ENCODE measurements around the gene ACD. TPM values are rescaled to one million over a fixed set of nuclear protein-coding genes. Genes with fewer than 3 reads are reported as not detected.

ACD gene
- total and polyA plus RNA-seq, 2 donors from 2014 or later = 15.2 to 20.0 TPM

DNA sequence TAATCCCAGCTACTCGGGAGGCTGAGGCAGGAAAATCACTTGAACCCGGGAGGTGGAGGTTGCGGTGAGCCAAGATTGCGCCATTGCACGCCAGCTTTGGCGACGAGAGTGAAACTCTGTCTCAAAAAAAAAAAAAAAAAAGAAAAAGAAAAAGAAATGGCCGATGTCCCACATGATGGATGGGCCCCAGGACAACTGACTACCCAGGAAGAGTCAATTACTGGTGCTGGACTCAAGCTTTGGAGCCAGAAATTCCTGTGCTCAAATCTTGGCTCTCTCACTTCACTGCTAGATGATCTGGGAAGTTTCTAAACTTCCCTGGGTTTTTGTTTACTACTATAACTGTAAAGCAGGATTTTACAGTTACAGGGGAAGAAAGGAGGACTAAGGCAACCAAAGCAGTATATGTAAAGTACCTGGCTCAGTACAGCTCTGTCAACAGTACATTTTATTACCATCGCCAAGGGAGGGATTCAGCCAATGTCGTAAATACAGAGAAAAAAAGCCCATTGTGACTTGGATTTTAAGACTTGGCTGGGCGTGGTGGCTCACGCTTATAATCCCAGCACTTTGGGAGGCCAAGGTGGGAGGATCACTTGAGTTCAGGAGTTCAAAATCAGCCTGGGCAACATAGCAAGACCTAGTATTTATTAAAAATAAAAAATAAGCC, 18.4 kb upstream of the ACD start:
- DNase-seq (no peak), FAIRE-seq (no peak)
- TF ChIP-seq, protein P1, sequence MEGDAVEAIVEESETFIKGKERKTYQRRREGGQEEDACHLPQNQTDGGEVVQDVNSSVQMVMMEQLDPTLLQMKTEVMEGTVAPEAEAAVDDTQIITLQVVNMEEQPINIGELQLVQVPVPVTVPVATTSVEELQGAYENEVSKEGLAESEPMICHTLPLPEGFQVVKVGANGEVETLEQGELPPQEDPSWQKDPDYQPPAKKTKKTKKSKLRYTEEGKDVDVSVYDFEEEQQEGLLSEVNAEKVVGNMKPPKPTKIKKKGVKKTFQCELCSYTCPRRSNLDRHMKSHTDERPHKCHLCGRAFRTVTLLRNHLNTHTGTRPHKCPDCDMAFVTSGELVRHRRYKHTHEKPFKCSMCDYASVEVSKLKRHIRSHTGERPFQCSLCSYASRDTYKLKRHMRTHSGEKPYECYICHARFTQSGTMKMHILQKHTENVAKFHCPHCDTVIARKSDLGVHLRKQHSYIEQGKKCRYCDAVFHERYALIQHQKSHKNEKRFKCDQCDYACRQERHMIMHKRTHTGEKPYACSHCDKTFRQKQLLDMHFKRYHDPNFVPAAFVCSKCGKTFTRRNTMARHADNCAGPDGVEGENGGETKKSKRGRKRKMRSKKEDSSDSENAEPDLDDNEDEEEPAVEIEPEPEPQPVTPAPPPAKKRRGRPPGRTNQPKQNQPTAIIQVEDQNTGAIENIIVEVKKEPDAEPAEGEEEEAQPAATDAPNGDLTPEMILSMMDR (IDR thresholded peaks at IDR 0.05; ENCODE audit: borderline replicate concordance, extremely low read depth, insufficient read depth) = no peak
- no peak overlapping the region for H3K9ac ChIP-seq (ENCODE audit: low read length in 3 of 3)
- H3K27me3 ChIP-seq (ENCODE audit: control insufficient read depth, insufficient read depth, low read length) = no peaks in the 10 kb centered on the region
- intact Hi-C loops (cut with DNase I) = loop anchor here (10.0 kb wide), 1 partner anchor 246 kb away; no protein-coding TSS in a partner anchor
- H3K4me1 ChIP-seq (ENCODE audit: control insufficient read depth in 2 of 3, insufficient read depth in 2 of 3, low read depth in 1 of 3, low read length in 3 of 3) = peaks cover 0 to 13% (median 12%) of the 10 kb centered on the region in 3 donors
- no peaks in the 10 kb centered on the region for H3K9me3 ChIP-seq (ENCODE audit: control insufficient read depth in 2 of 3, insufficient read depth in 1 of 3, low read length in 3 of 3)
- H3K27ac ChIP-seq (ENCODE audit: low read depth in 2 of 2, low read length in 2 of 2) = no peak overlapping the region
- H3K4me3 ChIP-seq (ENCODE audit: low read length in 3 of 3) = no peak overlapping the region
- peaks cover 0 to under 1% (median 0%) of the 10 kb centered on the region in 3 donors for H3K36me3 ChIP-seq (ENCODE audit: control insufficient read depth in 2 of 3, insufficient read depth in 3 of 3, low read length in 3 of 3)

DNA sequence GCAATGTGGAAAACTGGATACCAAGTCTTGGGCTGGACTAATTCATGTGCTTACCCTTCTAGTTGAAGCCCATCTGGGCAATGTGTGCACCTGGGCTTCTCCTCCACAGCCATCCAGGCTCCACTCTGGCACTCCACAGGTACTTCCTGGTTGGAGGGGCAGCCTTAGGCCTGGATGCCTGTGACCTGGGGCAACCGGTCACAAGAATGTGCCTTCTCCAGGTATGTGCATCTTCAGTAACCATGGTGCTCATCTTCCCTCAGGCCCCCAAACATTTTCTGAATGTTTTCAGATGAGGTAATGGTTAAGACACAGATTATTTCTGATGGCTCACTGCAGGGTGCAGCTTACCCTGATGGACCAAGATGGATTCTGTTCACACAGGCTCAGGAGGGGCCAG, 17.7 kb upstream of the ACD start:
- TF ChIP-seq, protein P1 (IDR thresholded peaks at IDR 0.05; ENCODE audit: borderline replicate concordance, extremely low read depth, insufficient read depth) = no peak
- H3K4me3 ChIP-seq (ENCODE audit: low read length in 3 of 3) = no peak overlapping the region
- no peaks in the 10 kb centered on the region for H3K27me3 ChIP-seq (ENCODE audit: control insufficient read depth, insufficient read depth, low read length)
- intact Hi-C loops (cut with DNase I) = loop anchor here (10.0 kb wide), 1 partner anchor 247 kb away; no protein-coding TSS in a partner anchor
- DNase-seq (no peak), FAIRE-seq (no peak)
- no peaks in the 10 kb centered on the region for H3K9me3 ChIP-seq (ENCODE audit: control insufficient read depth in 2 of 3, insufficient read depth in 1 of 3, low read length in 3 of 3)
- no peaks in the 10 kb centered on the region for H3K36me3 ChIP-seq (ENCODE audit: control insufficient read depth in 2 of 3, insufficient read depth in 3 of 3, low read length in 3 of 3)
- H3K27ac ChIP-seq (ENCODE audit: low read depth in 2 of 2, low read length in 2 of 2) = no peak overlapping the region
- H3K4me1 ChIP-seq (ENCODE audit: control insufficient read depth in 2 of 3, insufficient read depth in 2 of 3, low read depth in 1 of 3, low read length in 3 of 3) = peaks cover 0 to 20% (median 19%) of the 10 kb centered on the region in 3 donors
- H3K9ac ChIP-seq (ENCODE audit: low read length in 3 of 3) = no peak overlapping the region

DNA sequence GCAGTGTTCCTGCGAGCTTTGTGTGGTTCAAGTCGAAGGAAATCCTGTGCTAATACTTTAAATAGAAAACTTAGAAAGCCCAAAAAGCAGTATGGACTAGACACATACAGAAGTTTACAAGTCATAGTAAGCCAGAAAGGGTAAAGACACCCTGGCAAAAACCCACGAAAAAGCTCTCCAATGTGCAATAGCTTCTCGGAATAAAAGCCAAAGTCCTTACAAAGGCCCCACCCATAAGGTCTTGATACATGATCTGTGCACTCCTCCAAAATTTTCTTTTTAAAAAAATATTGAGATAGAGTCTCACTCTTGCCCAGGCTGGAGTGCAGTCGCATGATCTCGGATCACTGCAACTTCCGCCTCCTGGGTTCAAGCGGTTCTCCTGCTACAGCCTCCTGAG, 16.9 kb upstream of the ACD start:
- peaks cover 0 to 20% (median 19%) of the 10 kb centered on the region in 3 donors for H3K4me1 ChIP-seq (ENCODE audit: control insufficient read depth in 2 of 3, insufficient read depth in 2 of 3, low read depth in 1 of 3, low read length in 3 of 3)
- intact Hi-C loops (cut with DNase I) = loop anchor here (10.0 kb wide), 1 partner anchor 248 kb away; no protein-coding TSS in a partner anchor
- TF ChIP-seq, protein P1 (IDR thresholded peaks at IDR 0.05; ENCODE audit: borderline replicate concordance, extremely low read depth, insufficient read depth) = no peak
- DNase-seq = no peak
- H3K4me3 ChIP-seq (ENCODE audit: low read length in 3 of 3) = no peak overlapping the region
- FAIRE-seq = no peak
- H3K36me3 ChIP-seq (ENCODE audit: control insufficient read depth in 2 of 3, insufficient read depth in 3 of 3, low read length in 3 of 3) = no peaks in the 10 kb centered on the region
- no peak overlapping the region for H3K27ac ChIP-seq (ENCODE audit: low read depth in 2 of 2, low read length in 2 of 2)
- H3K27me3 ChIP-seq (ENCODE audit: control insufficient read depth, insufficient read depth, low read length) = no peaks in the 10 kb centered on the region
- no peak overlapping the region for H3K9ac ChIP-seq (ENCODE audit: low read length in 3 of 3)
- H3K9me3 ChIP-seq (ENCODE audit: control insufficient read depth in 2 of 3, insufficient read depth in 1 of 3, low read length in 3 of 3) = no peaks in the 10 kb centered on the region

Measured in kidney (tissue), 14 donors.